Activated T-helper 9 cell treated with anti-CD3 and anti-CD28 coated beads, Interleukin-2, amount 50 U/mL, for 16 hours (primary cell): ENCODE measurements around the gene EEF1AKMT2.

ENCODE experiments used
- DNase-seq: peaks from one replicate; pipeline ENCODE4 v3.0.0-alpha.2; 2020; ENCODE audit warnings: low read depth

The EEF1AKMT2 gene

GRCh38 chr10:124737708-124738107 lies 54.0 kb downstream of the EEF1AKMT2 start:
- no peak for DNase-seq

- no peak for DNase-seq
These were observed 54.5 kb downstream of the EEF1AKMT2 start for GRCh38 chr10:124737221-124737620.

- no peak for DNase-seq
These were observed 55.1 kb downstream of the EEF1AKMT2 start for GRCh38 chr10:124736491-124737136.

GRCh38 chr10:124735491-124736286 lies 56.0 kb downstream of the EEF1AKMT2 start:
- DNase-seq: no peak

DNA sequence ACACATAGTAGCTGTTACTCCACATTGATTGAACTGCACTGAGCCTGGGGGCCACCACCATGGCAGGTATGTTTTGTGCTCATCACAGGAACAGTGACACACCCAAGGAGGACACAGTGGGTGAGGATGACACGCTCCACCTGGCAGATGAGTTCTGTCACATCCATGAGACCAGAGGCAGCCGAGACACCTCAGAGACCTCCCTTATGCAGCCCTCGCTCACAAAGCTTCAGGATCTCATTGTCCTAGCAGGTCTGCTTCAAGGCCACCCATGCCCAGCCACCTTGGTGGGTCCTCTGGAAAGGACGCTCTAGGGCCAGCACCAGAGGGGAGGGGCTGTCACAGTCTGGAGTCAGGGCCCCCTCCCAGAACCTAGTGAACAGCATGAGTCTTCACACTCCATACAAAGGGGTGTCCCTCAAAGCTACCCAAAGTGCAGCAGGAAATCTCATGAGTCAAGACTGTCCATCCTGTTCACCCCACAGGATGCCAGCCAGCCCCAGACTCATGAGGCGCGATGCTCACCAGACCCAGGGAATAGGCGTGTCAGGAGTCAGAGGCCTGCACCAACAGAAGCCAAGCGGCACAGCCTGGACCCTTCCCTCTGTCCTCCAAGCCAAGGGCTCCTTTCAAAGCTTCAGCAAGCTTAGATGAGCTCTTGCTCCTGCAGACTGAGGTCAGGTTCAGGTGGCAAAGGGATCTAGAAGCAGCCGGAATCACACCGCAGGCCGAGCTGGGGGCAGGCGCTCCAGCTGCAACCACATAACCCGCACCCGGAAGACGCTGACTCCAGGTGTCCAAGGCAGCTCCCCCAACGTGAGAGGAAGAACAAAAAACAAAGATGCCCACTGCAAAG lies 57.1 kb downstream of the EEF1AKMT2 start:
- DNase-seq: no peak

DNA sequence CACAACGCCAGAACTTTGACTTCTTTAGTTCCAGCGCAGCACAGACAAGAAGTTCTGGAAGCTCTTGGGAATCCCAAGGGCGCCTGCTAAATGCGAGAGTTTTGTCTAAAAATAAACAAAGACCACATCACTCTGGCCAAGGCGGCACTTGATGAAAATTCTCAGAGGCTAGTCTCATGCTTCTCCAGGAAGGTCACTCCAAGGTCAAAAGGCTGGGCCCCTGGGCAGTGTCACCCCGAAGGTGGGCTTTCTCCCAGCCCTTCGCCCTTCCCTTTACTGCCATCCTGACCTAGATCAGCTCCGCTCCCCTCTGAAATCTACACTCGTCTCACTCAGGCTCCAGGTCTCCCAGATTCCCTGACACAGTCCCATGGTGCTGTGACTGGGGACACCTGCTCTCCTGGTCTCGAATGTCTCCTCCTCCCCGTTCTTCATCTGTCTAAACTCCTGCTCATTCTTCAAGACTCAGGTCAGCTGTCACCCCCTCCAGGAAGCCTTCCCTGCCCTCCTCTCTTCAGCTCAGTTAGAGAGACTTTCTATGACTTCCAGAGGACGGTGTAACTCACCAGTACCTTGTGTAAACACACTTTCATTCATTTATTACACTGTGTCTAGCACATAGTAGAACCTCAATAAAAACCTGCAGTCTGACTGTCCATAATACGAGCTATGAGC lies 58.0 kb downstream of the EEF1AKMT2 start:
- no peak for DNase-seq

GRCh38 chr10:124732931-124733570 lies 58.6 kb downstream of the EEF1AKMT2 start:
- DNase-seq: peak; percentile 64

GRCh38 chr10:124731551-124731950 lies 60.1 kb downstream of the EEF1AKMT2 start:
- no peak for DNase-seq

GRCh38 chr10:124730790-124731189 lies 60.9 kb downstream of the EEF1AKMT2 start:
- DNase-seq: no peak

GRCh38 chr10:124728830-124729661 lies 62.6 kb downstream of the EEF1AKMT2 start:
- no peak for DNase-seq

DNA sequence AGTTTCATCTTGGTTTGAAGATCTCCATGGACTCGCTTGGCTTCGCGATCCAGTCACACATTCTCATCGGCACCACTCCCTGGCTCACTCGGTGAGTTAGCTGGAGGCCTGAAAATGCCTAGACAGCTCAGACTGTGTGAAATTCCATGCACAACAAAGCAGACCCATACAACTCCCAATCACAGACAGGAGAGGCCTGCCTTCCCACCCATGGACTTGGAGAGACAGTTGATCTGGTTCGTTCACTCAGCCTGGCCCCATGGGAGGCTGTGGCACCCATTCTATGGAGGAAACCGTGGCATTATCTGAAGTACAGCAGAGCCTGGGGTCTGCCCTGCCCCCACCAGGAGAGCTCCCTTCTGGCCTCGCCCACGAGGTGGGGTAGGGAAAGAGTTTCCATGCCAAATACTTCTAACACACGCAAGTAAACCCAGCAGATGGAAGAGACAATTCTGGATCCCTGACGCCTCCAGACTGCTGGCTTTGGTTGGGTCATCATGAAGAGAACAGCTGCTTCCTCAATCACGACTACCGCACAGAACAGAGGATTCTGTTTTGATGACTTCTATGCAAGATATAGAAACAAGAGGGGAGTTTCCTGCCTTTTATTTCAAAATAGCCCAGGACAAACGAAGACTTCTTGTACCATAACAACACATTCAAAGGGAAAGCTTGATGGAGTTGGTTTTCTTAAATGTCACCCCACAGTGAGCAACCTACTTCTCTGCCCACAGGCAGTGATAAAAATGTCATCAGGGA lies 63.4 kb downstream of the EEF1AKMT2 start:
- no peak for DNase-seq

GRCh38 chr10:124727361-124727960 lies 64.2 kb downstream of the EEF1AKMT2 start:
- DNase-seq: no peak

DNA sequence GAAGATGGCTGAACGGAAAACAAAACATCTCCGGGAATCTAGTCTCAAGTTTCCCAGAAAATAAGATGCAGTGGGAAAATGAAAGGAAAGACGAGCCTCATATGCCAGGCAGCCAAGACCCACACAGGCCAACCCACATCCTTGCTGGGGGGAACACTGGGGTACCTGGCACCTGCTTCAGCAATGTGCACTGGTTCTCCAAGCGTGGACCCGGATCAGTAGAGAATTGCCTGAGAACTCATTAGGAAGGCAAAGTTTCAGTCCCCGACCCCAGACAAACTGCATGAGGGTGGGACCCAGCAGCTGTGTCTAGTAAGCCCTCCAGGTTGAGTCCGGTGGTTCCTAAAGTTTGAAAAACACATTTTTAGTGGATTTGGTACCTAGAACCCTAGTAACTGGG lies 65.9 kb downstream of the EEF1AKMT2 start:
- DNase-seq: no peak

DNA sequence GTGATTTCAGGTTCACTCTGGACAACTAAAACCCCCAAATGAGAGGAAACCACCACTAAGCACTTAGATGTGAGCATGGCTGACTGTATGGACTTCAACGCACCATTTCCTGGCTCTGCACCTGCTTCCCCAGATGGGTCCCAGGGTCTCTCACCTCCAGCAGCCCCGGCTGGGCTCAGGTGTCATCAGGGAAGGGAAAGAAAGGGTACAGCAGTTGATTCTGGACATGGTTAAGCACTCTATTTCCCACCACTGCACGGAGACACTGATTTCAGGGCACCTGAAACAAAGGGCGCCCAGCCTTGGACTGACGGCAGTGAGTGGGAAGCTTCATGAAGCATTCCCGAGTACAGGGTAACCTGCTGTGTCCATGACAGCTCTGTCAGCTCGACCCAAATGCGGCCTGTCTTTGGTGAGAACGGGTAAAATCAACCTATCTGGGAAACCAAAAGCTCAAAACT lies 66.5 kb downstream of the EEF1AKMT2 start:
- no peak for DNase-seq

DNA sequence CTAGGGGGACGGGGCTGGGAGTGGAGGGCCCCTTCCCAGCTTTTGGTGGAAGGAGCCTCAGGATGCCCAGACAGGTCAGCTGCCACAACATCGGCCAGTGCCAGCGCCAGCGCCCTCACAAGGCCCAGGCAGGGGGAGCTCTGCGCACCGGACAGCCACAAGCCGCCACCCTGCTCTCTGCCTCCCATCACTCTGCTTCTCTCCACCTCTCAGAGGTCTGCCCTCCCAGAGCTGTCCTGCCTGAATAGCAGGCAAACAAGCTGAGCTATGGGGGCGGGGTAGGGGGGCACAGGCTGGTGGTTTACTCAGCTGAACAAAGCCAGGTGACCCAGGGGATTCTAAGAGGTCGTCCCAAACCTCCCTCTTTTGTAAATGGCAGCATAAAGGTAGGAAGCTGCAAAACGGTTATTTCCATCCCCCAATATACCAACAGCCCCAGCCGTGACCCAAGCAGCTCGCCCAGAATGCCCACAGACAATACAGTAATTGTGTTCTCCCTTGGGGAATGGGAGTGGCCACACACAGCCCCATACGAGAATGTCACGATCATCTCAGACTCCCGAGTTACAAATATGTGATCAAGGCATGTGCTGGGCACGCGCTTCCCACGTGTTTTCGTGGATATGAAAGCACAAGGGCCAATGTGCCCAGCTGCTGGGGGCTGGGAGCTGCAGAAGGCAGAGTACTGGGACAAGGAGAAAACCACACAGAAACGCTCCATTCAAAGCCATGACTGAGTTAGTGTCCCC lies 67.2 kb downstream of the EEF1AKMT2 start:
- no peak for DNase-seq

GRCh38 chr10:124723826-124724225 lies 67.9 kb downstream of the EEF1AKMT2 start:
- DNase-seq: no peak

- peak; percentile 50 for DNase-seq
These were observed 68.6 kb downstream of the EEF1AKMT2 start for GRCh38 chr10:124722798-124723783.
